ENCODE data around the gene RAD51B.
"Not testable (repeated sequence)": the region's sequence is repeated elsewhere in the genome, so short reads cannot be mapped to it uniquely, and the experiment has no call there.

The RAD51B gene

GRCh38 chr14:68113343-68113930 lies 293.9 kb downstream of the RAD51B start:
- Histone ChIP-seq H3K27ac (ENCODE audit: low read depth, low read length) (no peak overlapping the region), H3K4me1 (ENCODE audit: control insufficient read depth in 1 of 2, insufficient read depth in 2 of 2, low read length in 2 of 2) (peaks cover 15 to 26% of the 10 kb centered on the region in 2 donors), H3K9me3 (ENCODE audit: control insufficient read depth in 1 of 2, low read length in 2 of 2) (no peaks in the 10 kb centered on the region), H3K27me3 (ENCODE audit: control insufficient read depth in 1 of 2, insufficient read depth in 2 of 2, low read length in 2 of 2) (no peaks in the 10 kb centered on the region), H3K4me3 (ENCODE audit: low read depth in 1 of 2, low read length in 2 of 2) (no peak overlapping the region), H3K36me3 (ENCODE audit: control insufficient read depth in 1 of 2, insufficient read depth in 2 of 2, low read length in 2 of 2) (no peaks in the 10 kb centered on the region), H3K9ac (ENCODE audit: low read depth in 1 of 2, low read length in 2 of 2) (no peak overlapping the region)

- H3K9me3 ChIP-seq (ENCODE audit: control insufficient read depth in 1 of 2, low read length in 2 of 2); H3K27ac ChIP-seq (ENCODE audit: low read depth, low read length); H3K27me3 ChIP-seq (ENCODE audit: control insufficient read depth in 1 of 2, insufficient read depth in 2 of 2, low read length in 2 of 2); H3K9ac ChIP-seq (ENCODE audit: low read depth in 1 of 2, low read length in 2 of 2); H3K4me3 ChIP-seq (ENCODE audit: low read depth in 1 of 2, low read length in 2 of 2); H3K36me3 ChIP-seq (ENCODE audit: control insufficient read depth in 1 of 2, insufficient read depth in 2 of 2, low read length in 2 of 2): not testable (repeated sequence)
- peaks cover 15 to 23% of the 10 kb centered on the region in 2 donors for H3K4me1 ChIP-seq (ENCODE audit: control insufficient read depth in 1 of 2, insufficient read depth in 2 of 2, low read length in 2 of 2)
These were observed 296.4 kb downstream of the RAD51B start for GRCh38 chr14:68115952-68116351.

- H3K9ac ChIP-seq (ENCODE audit: low read depth in 1 of 2, low read length in 2 of 2), result no peak overlapping the region
These were observed 303.1 kb downstream of the RAD51B start for GRCh38 chr14:68122651-68123050.

GRCh38 chr14:68124050-68124449 lies 304.5 kb downstream of the RAD51B start:
- Histone ChIP-seq H3K27ac (ENCODE audit: low read depth, low read length) (no peak overlapping the region), H3K9ac (ENCODE audit: low read depth in 1 of 2, low read length in 2 of 2) (no peak overlapping the region), H3K4me3 (ENCODE audit: low read depth in 1 of 2, low read length in 2 of 2) (no peak overlapping the region), H3K36me3 (ENCODE audit: control insufficient read depth in 1 of 2, insufficient read depth in 2 of 2, low read length in 2 of 2) (peaks cover 0 to 6% of the 10 kb centered on the region in 2 donors), H3K4me1 (ENCODE audit: control insufficient read depth in 1 of 2, insufficient read depth in 2 of 2, low read length in 2 of 2) (peaks cover 4 to 12% of the 10 kb centered on the region in 2 donors), H3K9me3 (ENCODE audit: control insufficient read depth in 1 of 2, low read length in 2 of 2) (peaks cover 0 to 4% of the 10 kb centered on the region in 2 donors), H3K27me3 (ENCODE audit: control insufficient read depth in 1 of 2, insufficient read depth in 2 of 2, low read length in 2 of 2) (no peaks in the 10 kb centered on the region)

More at GRCh38 chr14:68122651-68123050, 303.1 kb downstream of the RAD51B start:
- Histone ChIP-seq H3K36me3 (ENCODE audit: control insufficient read depth in 1 of 2, insufficient read depth in 2 of 2, low read length in 2 of 2) (peaks cover 0 to 6% of the 10 kb centered on the region in 2 donors), H3K4me1 (ENCODE audit: control insufficient read depth in 1 of 2, insufficient read depth in 2 of 2, low read length in 2 of 2) (peaks cover 4 to 12% of the 10 kb centered on the region in 2 donors), H3K9me3 (ENCODE audit: control insufficient read depth in 1 of 2, low read length in 2 of 2) (peaks cover 0 to 4% of the 10 kb centered on the region in 2 donors), H3K27ac (ENCODE audit: low read depth, low read length) (no peak overlapping the region), H3K4me3 (ENCODE audit: low read depth in 1 of 2, low read length in 2 of 2) (no peak overlapping the region), H3K27me3 (ENCODE audit: control insufficient read depth in 1 of 2, insufficient read depth in 2 of 2, low read length in 2 of 2) (no peaks in the 10 kb centered on the region)

GRCh38 chr14:68124979-68125731 lies 305.6 kb downstream of the RAD51B start:
- Histone ChIP-seq H3K27me3 (ENCODE audit: control insufficient read depth in 1 of 2, insufficient read depth in 2 of 2, low read length in 2 of 2) (no peaks in the 10 kb centered on the region), H3K9me3 (ENCODE audit: control insufficient read depth in 1 of 2, low read length in 2 of 2) (peaks cover 0 to 4% of the 10 kb centered on the region in 2 donors), H3K36me3 (ENCODE audit: control insufficient read depth in 1 of 2, insufficient read depth in 2 of 2, low read length in 2 of 2) (peaks cover 0 to 6% of the 10 kb centered on the region in 2 donors), H3K9ac (ENCODE audit: low read depth in 1 of 2, low read length in 2 of 2) (no peak overlapping the region), H3K4me3 (ENCODE audit: low read depth in 1 of 2, low read length in 2 of 2) (no peak overlapping the region), H3K27ac (ENCODE audit: low read depth, low read length) (no peak overlapping the region), H3K4me1 (ENCODE audit: control insufficient read depth in 1 of 2, insufficient read depth in 2 of 2, low read length in 2 of 2) (peaks cover 4 to 12% of the 10 kb centered on the region in 2 donors)

- Histone ChIP-seq H3K4me3 (ENCODE audit: low read depth in 1 of 2, low read length in 2 of 2) (no peak overlapping the region), H3K27me3 (ENCODE audit: control insufficient read depth in 1 of 2, insufficient read depth in 2 of 2, low read length in 2 of 2) (no peaks in the 10 kb centered on the region), H3K9ac (ENCODE audit: low read depth in 1 of 2, low read length in 2 of 2) (no peak overlapping the region), H3K4me1 (ENCODE audit: control insufficient read depth in 1 of 2, insufficient read depth in 2 of 2, low read length in 2 of 2) (peaks cover 4 to 12% of the 10 kb centered on the region in 2 donors), H3K27ac (ENCODE audit: low read depth, low read length) (no peak overlapping the region), H3K9me3 (ENCODE audit: control insufficient read depth in 1 of 2, low read length in 2 of 2) (no peaks in the 10 kb centered on the region), H3K36me3 (ENCODE audit: control insufficient read depth in 1 of 2, insufficient read depth in 2 of 2, low read length in 2 of 2) (no peaks in the 10 kb centered on the region)
These were observed 307.6 kb downstream of the RAD51B start for GRCh38 chr14:68127166-68127565.

- Histone ChIP-seq H3K27ac (ENCODE audit: low read depth, low read length) (no peak overlapping the region), H3K4me1 (ENCODE audit: control insufficient read depth in 1 of 2, insufficient read depth in 2 of 2, low read length in 2 of 2) (peaks cover 2 to 4% of the 10 kb centered on the region in 2 donors), H3K4me3 (ENCODE audit: low read depth in 1 of 2, low read length in 2 of 2) (no peak overlapping the region), H3K9ac (ENCODE audit: low read depth in 1 of 2, low read length in 2 of 2) (no peak overlapping the region), H3K27me3 (ENCODE audit: control insufficient read depth in 1 of 2, insufficient read depth in 2 of 2, low read length in 2 of 2) (no peaks in the 10 kb centered on the region), H3K36me3 (ENCODE audit: control insufficient read depth in 1 of 2, insufficient read depth in 2 of 2, low read length in 2 of 2) (no peaks in the 10 kb centered on the region), H3K9me3 (ENCODE audit: control insufficient read depth in 1 of 2, low read length in 2 of 2) (no peaks in the 10 kb centered on the region)
These were observed 312.3 kb downstream of the RAD51B start for GRCh38 chr14:68131907-68132306.

- Histone ChIP-seq H3K4me3 (ENCODE audit: low read depth in 1 of 2, low read length in 2 of 2) (no peak overlapping the region), H3K27ac (ENCODE audit: low read depth, low read length) (no peak overlapping the region)
These were observed 313.1 kb downstream of the RAD51B start for GRCh38 chr14:68132563-68133121.

GRCh38 chr14:68133856-68134255 lies 314.3 kb downstream of the RAD51B start:
- no peak overlapping the region for H3K9ac ChIP-seq (ENCODE audit: low read depth in 1 of 2, low read length in 2 of 2)
- H3K27ac ChIP-seq (ENCODE audit: low read depth, low read length), result no peak overlapping the region
- H3K36me3 ChIP-seq (ENCODE audit: control insufficient read depth in 1 of 2, insufficient read depth in 2 of 2, low read length in 2 of 2), result no peaks in the 10 kb centered on the region
- H3K4me3 ChIP-seq (ENCODE audit: low read depth in 1 of 2, low read length in 2 of 2), result no peak overlapping the region
- peaks cover 4 to 16% of the 10 kb centered on the region in 2 donors for H3K4me1 ChIP-seq (ENCODE audit: control insufficient read depth in 1 of 2, insufficient read depth in 2 of 2, low read length in 2 of 2)
- H3K9me3 ChIP-seq (ENCODE audit: control insufficient read depth in 1 of 2, low read length in 2 of 2), result no peaks in the 10 kb centered on the region
- no peaks in the 10 kb centered on the region for H3K27me3 ChIP-seq (ENCODE audit: control insufficient read depth in 1 of 2, insufficient read depth in 2 of 2, low read length in 2 of 2)

More at GRCh38 chr14:68132563-68133121, 313.1 kb downstream of the RAD51B start:
- H3K9me3 ChIP-seq (ENCODE audit: control insufficient read depth in 1 of 2, low read length in 2 of 2), result no peaks in the 10 kb centered on the region
- peaks cover under 1 to 4% of the 10 kb centered on the region in 2 donors for H3K4me1 ChIP-seq (ENCODE audit: control insufficient read depth in 1 of 2, insufficient read depth in 2 of 2, low read length in 2 of 2)
- no peaks in the 10 kb centered on the region for H3K27me3 ChIP-seq (ENCODE audit: control insufficient read depth in 1 of 2, insufficient read depth in 2 of 2, low read length in 2 of 2)
- H3K36me3 ChIP-seq (ENCODE audit: control insufficient read depth in 1 of 2, insufficient read depth in 2 of 2, low read length in 2 of 2), result no peaks in the 10 kb centered on the region
- H3K9ac ChIP-seq (ENCODE audit: low read depth in 1 of 2, low read length in 2 of 2), result no peak overlapping the region

GRCh38 chr14:68135028-68135427 lies 315.4 kb downstream of the RAD51B start:
- Histone ChIP-seq H3K27ac (ENCODE audit: low read depth, low read length) (no peak overlapping the region), H3K4me1 (ENCODE audit: control insufficient read depth in 1 of 2, insufficient read depth in 2 of 2, low read length in 2 of 2) (peaks cover 11 to 27% of the 10 kb centered on the region in 2 donors), H3K4me3 (ENCODE audit: low read depth in 1 of 2, low read length in 2 of 2) (no peak overlapping the region)

More at GRCh38 chr14:68135028-68135427, 315.4 kb downstream of the RAD51B start:
- Histone ChIP-seq H3K9me3 (ENCODE audit: control insufficient read depth in 1 of 2, low read length in 2 of 2) (no peaks in the 10 kb centered on the region), H3K27me3 (ENCODE audit: control insufficient read depth in 1 of 2, insufficient read depth in 2 of 2, low read length in 2 of 2) (no peaks in the 10 kb centered on the region), H3K9ac (ENCODE audit: low read depth in 1 of 2, low read length in 2 of 2) (no peak overlapping the region), H3K36me3 (ENCODE audit: control insufficient read depth in 1 of 2, insufficient read depth in 2 of 2, low read length in 2 of 2) (no peaks in the 10 kb centered on the region)
